ENCODE measurements around the gene TEDC1. TPM values are rescaled to one million over a fixed set of nuclear protein-coding genes. Genes with fewer than 3 reads are reported as not detected.

Gene TEDC1
- total RNA-seq, 1 experiment from 2014 or later = 26.2 TPM

GRCh38 chr14:105491366-105491973, 424 bp downstream of the TEDC1 start:
- no peak overlapping the region for H4K91ac ChIP-seq (ENCODE audit: insufficient read length, low read depth, low read length)
- H3K79me1 ChIP-seq (ENCODE audit: insufficient read depth, low read depth, low read length, poor library complexity, severe bottlenecking) = no peaks in the 10 kb centered on the region
- no peak overlapping the region for H2BK12ac ChIP-seq (ENCODE audit: insufficient read length, low read depth, low read length)
- Mint-ChIP-seq H3K27ac (peak overlapping the region in 2 of 3 experiments; percentile 82 to 93; a peak in 2 of 7 replicates), H3K4me3 (peak overlapping the region; percentile 83 to 88), H3K36me3 (ENCODE audit: insufficient read depth in 1 of 3, low read depth in 3 of 3) (peaks cover 0 to 5% (median 0%) of the 10 kb centered on the region in 3 experiments; a peak in 2 of 7 replicates), H3K27me3 (ENCODE audit: low read depth) (peaks cover 30% of the 10 kb centered on the region), H3K9me3 (peaks cover 0 to 4% of the 10 kb centered on the region in 2 experiments; a peak in 1 of 5 replicates), H3K4me1 (peaks cover 4 to 12% of the 10 kb centered on the region in 2 experiments)
- H3K4ac ChIP-seq (ENCODE audit: low read depth, low read length) = no peak overlapping the region
- peak overlapping the region; percentile 48; the same call in 1 of the 2 replicates for H3K14ac ChIP-seq (ENCODE audit: insufficient read depth, low read length)
- H3K4me1 ChIP-seq (ENCODE audit: insufficient read depth, low read length) = no peaks in the 10 kb centered on the region
- H2BK15ac ChIP-seq (ENCODE audit: low read depth, low read length) = no peak overlapping the region
- no peak for TF ChIP-seq CTCF (conservative IDR thresholded peaks at IDR 0.05)
- peaks cover 20% of the 10 kb centered on the region; the same call in 1 of the 2 replicates for H3K27me3 ChIP-seq (ENCODE audit: insufficient read depth, low read length)
- no peak overlapping the region for H2BK20ac ChIP-seq (ENCODE audit: low read depth, low read length, poor library complexity, severe bottlenecking)
- H3K56ac ChIP-seq (ENCODE audit: insufficient read length, low read depth, low read length) = no peak overlapping the region
- H3K27ac ChIP-seq (ENCODE audit: insufficient read length, low read depth, low read length) = no peak overlapping the region
- no peak overlapping the region for H2BK120ac ChIP-seq (ENCODE audit: low read depth, low read length, poor library complexity, severe bottlenecking)
- H3K18ac ChIP-seq (ENCODE audit: insufficient read length, low read depth, low read length) = peak overlapping the region; percentile 61
- H4K20me1 ChIP-seq (ENCODE audit: control insufficient read depth, insufficient read depth, insufficient read length) = no peaks in the 10 kb centered on the region
- no peak overlapping the region for H4K8ac ChIP-seq (replicated peaks; ENCODE audit: insufficient read length, low read depth, low read length)
- no peak overlapping the region for H3T11ph ChIP-seq (ENCODE audit: low read length)
- no peak overlapping the region for H4K5ac ChIP-seq (ENCODE audit: insufficient read length, low read depth, low read length)
- H3K23me2 ChIP-seq (ENCODE audit: insufficient read length, low read depth, low read length, poor library complexity, severe bottlenecking) = peaks cover 6% of the 10 kb centered on the region
- no peak overlapping the region for H2AFZ ChIP-seq (ENCODE audit: low read length)
- peak; percentile 80 for DNase-seq
- no peak overlapping the region for H3K9ac ChIP-seq (ENCODE audit: extremely low read depth, insufficient read length, low read length)
- no peaks in the 10 kb centered on the region for H3K9me3 ChIP-seq (ENCODE audit: control insufficient read depth, low read depth, low read length)
- H2BK5ac ChIP-seq (ENCODE audit: insufficient read length, low read length) = no peak overlapping the region
- H3K23ac ChIP-seq (ENCODE audit: insufficient read length, low read depth, low read length) = no peak overlapping the region
- no peak overlapping the region for H2AK5ac ChIP-seq (ENCODE audit: insufficient read length, low read length)
- no CpG with 5 or more reads among the region's 53 CpGs for WGBS (ENCODE audit: extremely low coverage, insufficient read length, low lambda C conversion rate)
- H3K79me2 ChIP-seq (ENCODE audit: insufficient read depth, low read length) = no peaks in the 10 kb centered on the region
- H3K4me2 ChIP-seq (ENCODE audit: insufficient read depth, insufficient read length, low read length) = peak overlapping the region; percentile 42

All from H9 (cell line).